Panc1 (cell line): ENCODE measurements around the gene PLCD1.

ENCODE experiments used
- POLR2AphosphoS5 ChIP-seq: IDR thresholded peaks from 2 replicates; pipeline ENCODE4 v1.6.1; 2012; ENCODE audit warnings: mild to moderate bottlenecking, low read depth, low read length, moderate library complexity
- SIN3A ChIP-seq: IDR thresholded peaks from 2 replicates; pipeline ENCODE4 v1.6.1; 2012; ENCODE audit warnings: low read depth, mild to moderate bottlenecking, low read length, moderate library complexity, borderline replicate concordance; ENCODE audit not compliant: insufficient read depth
- TCF7L2 ChIP-seq: IDR thresholded peaks from 2 replicates; pipeline ENCODE4 v1.6.1; 2011; ENCODE audit warnings: mild to moderate bottlenecking, low read depth, low read length, inconsistent platforms
- TF ChIP-seq, protein P1 (sequence below): fragments of 450-650 bp; IDR thresholded peaks from 2 replicates; pipeline ENCODE4 v1.5.1; 2017; ENCODE audit warnings: mild to moderate bottlenecking
- TF ChIP-seq, protein P2 (sequence below), 2 experiments: IDR thresholded peaks; 2 replicates each; pipeline ENCODE4 v1.6.1; 2011 to 2012; ENCODE audit warnings: low read depth in 2 of 2, control low read depth in 1 of 2, low read length in 1 of 2, mild to moderate bottlenecking in 1 of 2, moderate library complexity in 1 of 2; ENCODE audit not compliant: insufficient read depth in 1 of 2

DNA sequence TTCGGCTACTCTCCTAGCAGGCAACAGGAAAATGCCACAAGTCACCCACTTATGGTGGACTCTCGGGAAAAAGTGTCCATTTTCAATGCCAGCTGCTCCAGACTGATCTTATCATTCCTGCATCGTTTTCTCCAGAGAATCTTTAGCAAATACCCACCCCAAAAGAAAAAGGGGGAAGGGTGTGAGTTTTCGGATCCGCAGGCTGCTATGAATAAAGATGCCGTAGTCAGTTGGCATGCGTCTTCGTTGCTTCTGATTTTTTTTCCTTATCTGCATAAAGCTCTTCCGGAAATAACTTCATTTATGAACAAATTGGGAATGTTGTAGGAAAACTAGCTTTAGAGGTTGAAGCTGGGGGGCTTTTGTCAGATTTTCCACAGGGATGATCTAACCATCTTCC, 61.2 kb downstream of the PLCD1 start:
- TF ChIP-seq, protein P1, sequence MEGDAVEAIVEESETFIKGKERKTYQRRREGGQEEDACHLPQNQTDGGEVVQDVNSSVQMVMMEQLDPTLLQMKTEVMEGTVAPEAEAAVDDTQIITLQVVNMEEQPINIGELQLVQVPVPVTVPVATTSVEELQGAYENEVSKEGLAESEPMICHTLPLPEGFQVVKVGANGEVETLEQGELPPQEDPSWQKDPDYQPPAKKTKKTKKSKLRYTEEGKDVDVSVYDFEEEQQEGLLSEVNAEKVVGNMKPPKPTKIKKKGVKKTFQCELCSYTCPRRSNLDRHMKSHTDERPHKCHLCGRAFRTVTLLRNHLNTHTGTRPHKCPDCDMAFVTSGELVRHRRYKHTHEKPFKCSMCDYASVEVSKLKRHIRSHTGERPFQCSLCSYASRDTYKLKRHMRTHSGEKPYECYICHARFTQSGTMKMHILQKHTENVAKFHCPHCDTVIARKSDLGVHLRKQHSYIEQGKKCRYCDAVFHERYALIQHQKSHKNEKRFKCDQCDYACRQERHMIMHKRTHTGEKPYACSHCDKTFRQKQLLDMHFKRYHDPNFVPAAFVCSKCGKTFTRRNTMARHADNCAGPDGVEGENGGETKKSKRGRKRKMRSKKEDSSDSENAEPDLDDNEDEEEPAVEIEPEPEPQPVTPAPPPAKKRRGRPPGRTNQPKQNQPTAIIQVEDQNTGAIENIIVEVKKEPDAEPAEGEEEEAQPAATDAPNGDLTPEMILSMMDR = no peak
- TF ChIP-seq, protein P2, sequence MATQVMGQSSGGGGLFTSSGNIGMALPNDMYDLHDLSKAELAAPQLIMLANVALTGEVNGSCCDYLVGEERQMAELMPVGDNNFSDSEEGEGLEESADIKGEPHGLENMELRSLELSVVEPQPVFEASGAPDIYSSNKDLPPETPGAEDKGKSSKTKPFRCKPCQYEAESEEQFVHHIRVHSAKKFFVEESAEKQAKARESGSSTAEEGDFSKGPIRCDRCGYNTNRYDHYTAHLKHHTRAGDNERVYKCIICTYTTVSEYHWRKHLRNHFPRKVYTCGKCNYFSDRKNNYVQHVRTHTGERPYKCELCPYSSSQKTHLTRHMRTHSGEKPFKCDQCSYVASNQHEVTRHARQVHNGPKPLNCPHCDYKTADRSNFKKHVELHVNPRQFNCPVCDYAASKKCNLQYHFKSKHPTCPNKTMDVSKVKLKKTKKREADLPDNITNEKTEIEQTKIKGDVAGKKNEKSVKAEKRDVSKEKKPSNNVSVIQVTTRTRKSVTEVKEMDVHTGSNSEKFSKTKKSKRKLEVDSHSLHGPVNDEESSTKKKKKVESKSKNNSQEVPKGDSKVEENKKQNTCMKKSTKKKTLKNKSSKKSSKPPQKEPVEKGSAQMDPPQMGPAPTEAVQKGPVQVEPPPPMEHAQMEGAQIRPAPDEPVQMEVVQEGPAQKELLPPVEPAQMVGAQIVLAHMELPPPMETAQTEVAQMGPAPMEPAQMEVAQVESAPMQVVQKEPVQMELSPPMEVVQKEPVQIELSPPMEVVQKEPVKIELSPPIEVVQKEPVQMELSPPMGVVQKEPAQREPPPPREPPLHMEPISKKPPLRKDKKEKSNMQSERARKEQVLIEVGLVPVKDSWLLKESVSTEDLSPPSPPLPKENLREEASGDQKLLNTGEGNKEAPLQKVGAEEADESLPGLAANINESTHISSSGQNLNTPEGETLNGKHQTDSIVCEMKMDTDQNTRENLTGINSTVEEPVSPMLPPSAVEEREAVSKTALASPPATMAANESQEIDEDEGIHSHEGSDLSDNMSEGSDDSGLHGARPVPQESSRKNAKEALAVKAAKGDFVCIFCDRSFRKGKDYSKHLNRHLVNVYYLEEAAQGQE (IDR thresholded peaks at IDR 0.05; ENCODE audit: insufficient read depth in 1 of 2, low read depth in 2 of 2, low read length in 1 of 2) = no peak
- TF ChIP-seq SIN3A (no peak), POLR2AphosphoS5 (no peak), TCF7L2 (no peak)
